Measurements from ENCODE around the gene ENKUR. TPM values are rescaled to one million over a fixed set of nuclear protein-coding genes. Genes with fewer than 3 reads are reported as not detected.

ENKUR gene
- total RNA-seq, 6 experiments from 2014 or later = 0.15 to 1.00 (median 0.27) TPM

- no peaks in the 10 kb centered on the region for H3K36me3 ChIP-seq
- intact Hi-C loops (cut with DNase I) = no loop called here
- H3K4me3 ChIP-seq = no peak overlapping the region
- ATAC-seq (no peak), DNase-seq (no peak)
- H3K27ac ChIP-seq = no peak overlapping the region
- peaks cover 0 to 10% (median 0%) of the 10 kb centered on the region in 4 donors for H3K4me1 ChIP-seq
- no peaks in the 10 kb centered on the region for H3K27me3 ChIP-seq
- TF ChIP-seq CTCF (IDR thresholded peaks at IDR 0.05) (no peak), POLR2A (IDR thresholded peaks at IDR 0.05) (no peak)
- H3K9me3 ChIP-seq = no peaks in the 10 kb centered on the region
- 88% methylated on average over 9 of the region's 9 CpGs for WGBS (ENCODE audit: insufficient coverage, low coverage, low lambda C conversion rate, missing lambda C conversion rate)
These were observed 34.4 kb upstream of the ENKUR start for GRCh38 chr10:25050402-25050801.

- ATAC-seq = no peak
These were observed 34.0 kb upstream of the ENKUR start for GRCh38 chr10:25049966-25050365.

GRCh38 chr10:25048450-25048849 lies 32.5 kb upstream of the ENKUR start:
- TF ChIP-seq CTCF (IDR thresholded peaks at IDR 0.05) (no peak), POLR2A (IDR thresholded peaks at IDR 0.05) (no peak)
- peaks cover 0 to 10% (median 0%) of the 10 kb centered on the region in 4 donors for H3K4me1 ChIP-seq
- DNase-seq (no peak), ATAC-seq (peak in 2 of 4 donors; percentile 38 to 71)
- no peak overlapping the region for H3K27ac ChIP-seq
- intact Hi-C loops (cut with DNase I) = no loop called here
- no peaks in the 10 kb centered on the region for H3K27me3 ChIP-seq
- H3K36me3 ChIP-seq = no peaks in the 10 kb centered on the region
- WGBS (ENCODE audit: insufficient coverage, low coverage, low lambda C conversion rate, missing lambda C conversion rate) = 85% methylated on average over 5 of the region's 5 CpGs
- no peak overlapping the region for H3K4me3 ChIP-seq
- no peaks in the 10 kb centered on the region for H3K9me3 ChIP-seq

More at GRCh38 chr10:25049966-25050365, 34.0 kb upstream of the ENKUR start:
- DNase-seq = no peak
- H3K27me3 ChIP-seq = no peaks in the 10 kb centered on the region
- intact Hi-C loops (cut with DNase I) = no loop called here
- 96% methylated on average over 2 of the region's 2 CpGs for WGBS (ENCODE audit: insufficient coverage, low coverage, low lambda C conversion rate, missing lambda C conversion rate)
- no peak overlapping the region for H3K4me3 ChIP-seq
- H3K9me3 ChIP-seq = no peaks in the 10 kb centered on the region
- H3K36me3 ChIP-seq = no peaks in the 10 kb centered on the region
- TF ChIP-seq POLR2A (IDR thresholded peaks at IDR 0.05) (no peak), CTCF (IDR thresholded peaks at IDR 0.05) (no peak)
- no peak overlapping the region for H3K27ac ChIP-seq
- peaks cover 0 to 10% (median 0%) of the 10 kb centered on the region in 4 donors for H3K4me1 ChIP-seq

- Histone ChIP-seq H3K36me3 (no peaks in the 10 kb centered on the region), H3K27ac (no peak overlapping the region), H3K4me3 (no peak overlapping the region), H3K9me3 (no peaks in the 10 kb centered on the region), H3K4me1 (peaks cover 0 to 10% (median 0%) of the 10 kb centered on the region in 4 donors), H3K27me3 (no peaks in the 10 kb centered on the region)
- TF ChIP-seq POLR2A (IDR thresholded peaks at IDR 0.05) (no peak), CTCF (IDR thresholded peaks at IDR 0.05) (no peak)
- ATAC-seq (peak in 1 of 4 donors; percentile 47), DNase-seq (no peak)
- WGBS (ENCODE audit: insufficient coverage, low coverage, low lambda C conversion rate, missing lambda C conversion rate) = 45% methylated on average over 4 of the region's 4 CpGs
- intact Hi-C loops (cut with DNase I) = no loop called here
These were observed 31.8 kb upstream of the ENKUR start for GRCh38 chr10:25047591-25048301.

Measured in right lobe of liver (tissue), 6 donors.